ENCODE results near the gene GNS.

The GNS gene

GRCh38 chr12:64740646-64741045 lies 18.6 kb downstream of the GNS start:
- POLR2A ChIA-PET: no interaction called here
- TF ChIP-seq PKNOX1 (IDR thresholded peaks at IDR 0.05) (no peak), LEF1 (IDR thresholded peaks at IDR 0.05; ENCODE audit: borderline replicate concordance) (no peak)

GRCh38 chr12:64739778-64740177 lies 19.4 kb downstream of the GNS start:
- ChIA-PET POLR2A (no interaction called here), CTCF (interaction anchor here (0.6 kb wide), 1 partner anchor 870 kb away, joined by 3 read pairs; no protein-coding TSS in a partner anchor)
- TF ChIP-seq HDGF (IDR thresholded peaks at IDR 0.05; ENCODE audit: borderline replicate concordance) (no peak), CTBP1 (IDR thresholded peaks at IDR 0.05; ENCODE audit: borderline replicate concordance) (no peak)
- no peak for DNase-seq (ENCODE audit: extremely low spot score)

More at GRCh38 chr12:64740646-64741045, 18.6 kb downstream of the GNS start:
- DNase-seq (ENCODE audit: extremely low spot score): no peak
- CTCF ChIA-PET: no interaction called here

GRCh38 chr12:64737539-64737938 lies 21.7 kb downstream of the GNS start:
- ChIA-PET POLR2A (no interaction called here), CTCF (no interaction called here)
- no peak for TF ChIP-seq SUZ12 (IDR thresholded peaks at IDR 0.05)
- DNase-seq (ENCODE audit: extremely low spot score): no peak

GRCh38 chr12:64736771-64737170 lies 22.4 kb downstream of the GNS start:
- CTCF ChIA-PET: interaction anchor here (0.5 kb wide), 1 partner anchor 59 kb away, joined by 8 read pairs; no protein-coding TSS in a partner anchor
- POLR2A ChIA-PET: no interaction called here
- DNase-seq (ENCODE audit: extremely low spot score): no peak
- TF ChIP-seq SP1 (IDR thresholded peaks at IDR 0.05) (no peak), PKNOX1 (IDR thresholded peaks at IDR 0.05) (no peak), ELF4 (IDR thresholded peaks at IDR 0.05) (no peak), NFRKB (IDR thresholded peaks at IDR 0.05) (no peak), LEF1 (IDR thresholded peaks at IDR 0.05; ENCODE audit: borderline replicate concordance) (no peak)

- ChIA-PET POLR2A (no interaction called here), CTCF (interaction anchor here (0.6 kb wide), 1 partner anchor 127 kb away, joined by 3 read pairs; no protein-coding TSS in a partner anchor)
- no peak for DNase-seq (ENCODE audit: extremely low spot score)
- TF ChIP-seq ELF4 (IDR thresholded peaks at IDR 0.05) (no peak), FOXM1 (IDR thresholded peaks at IDR 0.05; ENCODE audit: borderline replicate concordance) (no peak), SUZ12 (IDR thresholded peaks at IDR 0.05) (no peak), PKNOX1 (IDR thresholded peaks at IDR 0.05) (no peak), FOXK2 (IDR thresholded peaks at IDR 0.05) (no peak), FOXA1 (IDR thresholded peaks at IDR 0.05) (no peak), HDGF (IDR thresholded peaks at IDR 0.05; ENCODE audit: borderline replicate concordance) (no peak), ARNT (IDR thresholded peaks at IDR 0.05) (no peak), CTBP1 (IDR thresholded peaks at IDR 0.05; ENCODE audit: borderline replicate concordance) (no peak), NFRKB (IDR thresholded peaks at IDR 0.05) (no peak), SP1 (IDR thresholded peaks at IDR 0.05) (no peak), TARDBP (IDR thresholded peaks at IDR 0.05) (no peak), LEF1 (IDR thresholded peaks at IDR 0.05; ENCODE audit: borderline replicate concordance) (no peak), L3MBTL2 (conservative IDR thresholded peaks at IDR 0.05) (no peak), ZNF384 (IDR thresholded peaks at IDR 0.05) (no peak)
Measured at GRCh38 chr12:64735442-64735841, 23.8 kb downstream of the GNS start.

GRCh38 chr12:64733857-64734256 lies 25.3 kb downstream of the GNS start:
- POLR2A ChIA-PET: no interaction called here
- TF ChIP-seq BHLHE40 (IDR thresholded peaks at IDR 0.05; ENCODE audit: borderline replicate concordance): no peak
- TF ChIP-seq FOXK2 (IDR thresholded peaks at IDR 0.05): no peak
- TF ChIP-seq ELF4 (IDR thresholded peaks at IDR 0.05): no peak
- no peak for TF ChIP-seq LEF1 (IDR thresholded peaks at IDR 0.05; ENCODE audit: borderline replicate concordance)
- TF ChIP-seq CTBP1 (IDR thresholded peaks at IDR 0.05; ENCODE audit: borderline replicate concordance): no peak
- no peak for TF ChIP-seq ARNT (IDR thresholded peaks at IDR 0.05)
- no peak for TF ChIP-seq PKNOX1 (IDR thresholded peaks at IDR 0.05)
- TF ChIP-seq HDGF (IDR thresholded peaks at IDR 0.05; ENCODE audit: borderline replicate concordance): no peak
- TF ChIP-seq TARDBP (IDR thresholded peaks at IDR 0.05): no peak
- TF ChIP-seq L3MBTL2 (conservative IDR thresholded peaks at IDR 0.05): no peak
- TF ChIP-seq SUZ12 (IDR thresholded peaks at IDR 0.05): no peak
- TF ChIP-seq NFRKB (IDR thresholded peaks at IDR 0.05): no peak
- no peak for TF ChIP-seq FOXA1 (IDR thresholded peaks at IDR 0.05)
- no peak for TF ChIP-seq ZNF384 (IDR thresholded peaks at IDR 0.05)
- TF ChIP-seq FOXM1 (IDR thresholded peaks at IDR 0.05; ENCODE audit: borderline replicate concordance): no peak
- TF ChIP-seq SP1 (IDR thresholded peaks at IDR 0.05): no peak
- CTCF ChIA-PET: interaction anchor here (0.6 kb wide), 1 partner anchor 144 kb away, joined by 3 read pairs; no protein-coding TSS in a partner anchor
- DNase-seq (ENCODE audit: extremely low spot score): no peak

GRCh38 chr12:64731683-64732082 lies 27.5 kb downstream of the GNS start:
- ChIA-PET POLR2A (no interaction called here), CTCF (no interaction called here)
- TF ChIP-seq ELF4 (IDR thresholded peaks at IDR 0.05) (no peak), PKNOX1 (IDR thresholded peaks at IDR 0.05) (no peak), ZNF384 (IDR thresholded peaks at IDR 0.05) (no peak), BHLHE40 (IDR thresholded peaks at IDR 0.05; ENCODE audit: borderline replicate concordance) (no peak)
- no peak for DNase-seq (ENCODE audit: extremely low spot score)

Measured in HEK293T (cell line).